Limb (tissue), 2 donors: ENCODE results near the gene ELFN2.
"Not testable (repeated sequence)": the region's sequence is repeated elsewhere in the genome, so short reads cannot be mapped to it uniquely, and the experiment has no call there.

Source experiments
- DNase-seq, 2 donors: peaks; one replicate each; pipeline ENCODE4 v3.0.0-alpha.2; 2016; ENCODE audit errors: extremely low spot score in 2 of 2

ELFN2 gene, protein sequence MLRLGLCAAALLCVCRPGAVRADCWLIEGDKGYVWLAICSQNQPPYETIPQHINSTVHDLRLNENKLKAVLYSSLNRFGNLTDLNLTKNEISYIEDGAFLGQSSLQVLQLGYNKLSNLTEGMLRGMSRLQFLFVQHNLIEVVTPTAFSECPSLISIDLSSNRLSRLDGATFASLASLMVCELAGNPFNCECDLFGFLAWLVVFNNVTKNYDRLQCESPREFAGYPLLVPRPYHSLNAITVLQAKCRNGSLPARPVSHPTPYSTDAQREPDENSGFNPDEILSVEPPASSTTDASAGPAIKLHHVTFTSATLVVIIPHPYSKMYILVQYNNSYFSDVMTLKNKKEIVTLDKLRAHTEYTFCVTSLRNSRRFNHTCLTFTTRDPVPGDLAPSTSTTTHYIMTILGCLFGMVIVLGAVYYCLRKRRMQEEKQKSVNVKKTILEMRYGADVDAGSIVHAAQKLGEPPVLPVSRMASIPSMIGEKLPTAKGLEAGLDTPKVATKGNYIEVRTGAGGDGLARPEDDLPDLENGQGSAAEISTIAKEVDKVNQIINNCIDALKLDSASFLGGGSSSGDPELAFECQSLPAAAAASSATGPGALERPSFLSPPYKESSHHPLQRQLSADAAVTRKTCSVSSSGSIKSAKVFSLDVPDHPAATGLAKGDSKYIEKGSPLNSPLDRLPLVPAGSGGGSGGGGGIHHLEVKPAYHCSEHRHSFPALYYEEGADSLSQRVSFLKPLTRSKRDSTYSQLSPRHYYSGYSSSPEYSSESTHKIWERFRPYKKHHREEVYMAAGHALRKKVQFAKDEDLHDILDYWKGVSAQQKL

DNA sequence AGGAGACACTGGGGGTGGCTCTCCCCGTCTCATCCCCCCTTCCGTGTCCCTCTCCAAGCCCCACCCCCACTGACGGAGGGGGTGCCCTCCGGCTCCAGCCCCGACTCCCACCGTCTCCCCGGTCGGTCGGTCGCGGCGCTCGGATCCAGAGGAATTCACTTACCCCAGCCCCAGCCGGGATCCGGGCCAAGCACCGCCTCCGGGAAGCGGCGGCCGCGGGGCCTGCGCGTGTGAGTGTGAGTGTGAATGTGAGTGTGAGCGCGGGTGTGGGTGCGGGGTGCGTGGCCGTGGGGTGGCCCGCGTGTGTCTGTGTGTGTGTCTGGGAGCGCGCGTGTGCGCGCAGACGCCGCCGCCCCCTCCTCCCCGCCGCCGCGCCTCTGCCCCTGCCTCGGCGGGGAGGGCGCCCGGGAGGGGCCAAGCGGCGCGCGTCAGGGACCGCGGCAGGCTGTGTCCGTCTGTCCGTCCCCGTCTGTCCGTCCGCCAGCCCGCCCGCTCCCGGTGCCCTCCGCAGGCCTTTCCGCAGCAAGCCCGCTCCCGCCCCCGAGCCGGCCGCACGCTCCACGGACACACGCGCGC, at the start of gene ELFN2:
Gene ELFN2 (minus strand): TSS at position 345 of the 576 bp plus-strand sequence. CDS start 51,945 bp downstream, outside the sequence.
- DNase-seq, result peak in 1 of 2 donors; percentile 80

DNA sequence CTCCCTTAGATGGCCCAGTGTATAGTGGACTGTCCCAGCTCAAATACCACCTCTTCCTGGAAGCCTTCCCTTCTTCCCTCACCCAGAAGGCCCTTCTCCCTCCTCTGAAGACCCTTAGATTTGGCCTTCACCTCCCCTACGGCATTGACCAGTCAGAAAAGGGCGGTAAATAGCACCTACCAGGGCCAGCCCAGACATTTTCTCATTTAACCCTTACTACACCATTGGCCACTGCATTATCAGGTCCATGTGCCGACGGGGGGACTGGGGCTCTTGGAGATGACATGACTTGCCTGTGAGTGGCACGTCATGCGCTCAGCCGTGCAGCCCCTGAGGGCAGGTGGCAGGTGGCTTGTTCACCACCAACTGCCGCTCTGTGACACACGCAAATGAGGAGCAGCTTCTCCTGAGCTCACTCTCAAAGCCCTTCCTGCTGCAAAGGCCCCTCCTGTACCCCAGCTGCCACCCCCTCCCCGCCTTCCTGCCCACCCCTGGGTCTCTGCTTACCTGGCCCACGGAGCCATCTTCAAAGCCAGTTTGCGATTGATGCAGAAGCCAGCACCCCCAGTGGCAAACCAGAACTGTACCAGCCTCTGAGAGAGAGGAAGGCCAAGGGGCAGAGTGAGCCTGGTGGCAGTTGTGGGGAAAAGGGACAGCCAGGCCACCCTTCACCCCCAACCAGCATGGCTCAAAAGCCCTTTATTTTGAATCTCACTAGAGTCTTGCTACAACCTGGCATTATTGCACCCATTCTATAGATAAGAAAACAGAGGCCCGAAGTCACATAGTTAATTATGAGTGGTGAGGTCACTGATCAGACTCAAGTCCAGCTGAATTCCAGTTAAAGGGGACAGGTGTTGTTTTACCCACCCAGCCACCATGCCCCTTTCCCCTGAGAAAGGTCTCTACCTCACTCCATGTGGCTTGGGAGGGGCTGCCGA, 49.4 kb upstream of the ELFN2 start:
- no peak for DNase-seq

DNA sequence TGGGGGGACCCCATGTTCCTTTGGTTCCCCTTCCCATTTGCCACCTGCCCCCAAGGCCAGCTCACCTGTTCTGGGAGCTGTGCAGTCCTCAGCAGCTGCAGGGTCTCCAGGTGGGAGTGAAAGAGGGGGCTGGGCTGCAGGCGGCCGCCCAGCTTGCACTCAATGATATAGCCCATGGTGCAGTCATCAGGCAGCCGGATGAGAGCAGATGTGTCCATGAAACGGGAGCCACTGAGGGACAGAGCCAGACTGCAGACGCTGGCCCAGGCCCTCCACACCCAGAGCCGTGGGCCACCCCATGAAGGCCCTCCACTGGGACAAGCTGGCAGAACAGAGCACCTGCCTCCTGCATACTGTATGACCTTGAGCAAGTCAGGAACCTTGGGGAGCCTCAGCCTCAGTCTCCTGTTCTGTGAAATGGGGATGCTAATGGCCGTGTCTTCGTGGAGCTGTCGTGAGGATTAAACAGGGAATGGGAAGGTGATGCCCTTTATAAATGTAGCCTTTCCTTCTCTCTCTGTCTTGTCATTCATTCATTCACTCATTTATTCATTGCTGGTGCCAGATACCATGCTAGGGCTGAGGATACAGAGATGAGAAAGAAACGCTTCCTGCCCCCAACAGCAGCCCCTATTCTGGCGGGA, 47.3 kb upstream of the ELFN2 start:
- DNase-seq, result no peak

DNA sequence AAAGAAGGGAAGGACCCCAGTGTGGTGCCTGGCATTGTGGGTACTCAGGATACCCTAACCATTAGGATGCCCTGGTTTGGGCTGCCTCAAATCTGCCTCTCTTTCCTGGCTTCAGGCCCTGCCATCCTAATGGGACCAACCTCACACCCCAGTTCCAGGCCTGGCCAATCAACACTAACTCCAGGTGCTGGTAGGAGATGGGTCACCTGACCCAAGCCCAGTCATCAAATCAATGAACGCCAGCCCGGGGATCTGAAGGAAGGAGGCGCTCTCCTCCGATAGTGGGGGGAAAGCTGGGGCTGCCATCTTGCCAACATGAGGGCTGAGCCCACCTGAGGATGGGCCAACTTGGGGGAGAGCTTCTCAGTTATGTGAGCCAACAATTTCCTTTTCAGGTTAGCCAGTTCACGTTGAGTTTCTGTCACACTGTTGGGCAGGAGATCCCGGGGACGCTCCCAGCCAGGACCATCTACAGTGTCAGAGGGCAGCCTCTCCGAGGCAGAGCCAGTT, 46.2 kb upstream of the ELFN2 start:
- DNase-seq, result no peak

DNA sequence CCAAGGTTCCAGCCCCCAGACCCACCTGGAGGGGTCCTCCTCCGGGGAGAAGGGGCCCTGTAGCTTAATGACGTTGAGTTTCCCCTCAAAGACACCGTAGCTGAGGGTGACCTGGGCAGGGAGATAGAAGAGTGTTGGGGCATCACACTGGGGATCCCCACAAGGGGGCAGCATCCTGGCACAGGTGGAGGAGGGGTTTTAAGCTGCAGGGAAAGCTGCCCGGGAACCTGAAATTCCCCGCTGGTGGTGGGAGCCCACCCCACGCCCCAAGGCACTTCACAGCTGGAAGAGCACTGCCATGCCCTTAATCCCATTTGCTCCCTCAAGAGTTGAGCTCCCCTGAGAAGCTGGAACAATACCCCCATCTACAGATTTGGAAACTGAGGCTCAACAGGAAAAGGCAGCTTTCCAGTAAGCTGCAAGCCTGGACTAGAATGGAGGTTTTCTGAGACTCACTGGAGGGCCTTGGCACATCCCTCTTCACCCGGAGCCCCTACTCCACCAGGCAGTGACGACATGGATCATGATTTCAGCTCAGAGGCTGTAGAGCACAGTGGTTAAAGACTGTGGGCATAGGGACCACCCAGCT, 45.2 kb upstream of the ELFN2 start:
- DNase-seq, result no peak

DNA sequence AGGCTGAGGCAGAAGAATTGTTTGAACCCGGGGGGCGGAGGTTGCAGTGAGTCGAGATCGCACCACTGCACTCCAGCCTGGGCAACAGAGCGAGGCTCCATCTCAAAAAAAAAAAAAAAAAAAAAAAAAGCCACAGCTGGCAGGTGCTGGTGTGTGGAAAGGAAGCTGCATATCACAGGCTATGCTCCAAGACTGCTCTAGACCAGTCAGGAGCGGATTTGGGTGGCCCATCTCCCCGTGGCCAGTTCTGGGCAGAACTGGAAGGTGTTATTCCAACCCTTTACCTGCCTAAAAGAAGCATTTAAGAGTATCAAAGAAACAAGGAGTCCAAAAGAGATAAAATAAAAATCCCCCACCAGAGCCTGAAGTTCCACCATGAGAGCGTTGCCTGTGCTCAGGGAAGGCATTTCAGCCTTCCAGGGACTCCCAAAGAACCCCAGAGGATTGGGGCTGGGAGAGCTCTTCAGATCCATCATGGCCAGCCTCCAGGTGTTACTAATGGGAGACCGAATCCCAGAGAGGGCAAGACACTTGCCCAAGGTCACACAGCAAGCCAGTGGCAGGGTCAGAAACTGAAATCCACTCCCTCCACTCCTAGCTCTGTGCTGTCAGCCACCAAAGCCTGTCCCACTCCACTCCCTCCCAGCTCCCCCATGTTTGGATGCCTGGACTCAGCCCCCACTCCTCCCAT, 44.6 kb upstream of the ELFN2 start:
- no peak for DNase-seq

DNA sequence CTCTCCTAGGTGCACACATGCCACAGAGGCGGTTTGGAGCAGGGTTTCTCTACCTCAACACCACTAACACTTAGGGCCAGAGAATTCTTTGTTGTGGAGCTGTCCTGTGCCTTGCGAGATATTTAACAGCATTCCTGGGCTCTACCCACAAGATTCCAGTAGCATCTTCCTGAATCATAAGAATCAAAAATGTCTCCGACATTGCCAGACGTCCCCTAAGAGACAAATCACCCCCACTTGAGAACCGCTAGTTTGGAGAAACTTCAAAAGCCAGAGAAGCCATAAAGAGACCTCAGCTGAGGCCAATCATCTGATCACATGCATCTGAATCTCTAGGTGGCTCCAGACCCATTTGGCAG, 42.8 kb upstream of the ELFN2 start:
- DNase-seq, result no peak

DNA sequence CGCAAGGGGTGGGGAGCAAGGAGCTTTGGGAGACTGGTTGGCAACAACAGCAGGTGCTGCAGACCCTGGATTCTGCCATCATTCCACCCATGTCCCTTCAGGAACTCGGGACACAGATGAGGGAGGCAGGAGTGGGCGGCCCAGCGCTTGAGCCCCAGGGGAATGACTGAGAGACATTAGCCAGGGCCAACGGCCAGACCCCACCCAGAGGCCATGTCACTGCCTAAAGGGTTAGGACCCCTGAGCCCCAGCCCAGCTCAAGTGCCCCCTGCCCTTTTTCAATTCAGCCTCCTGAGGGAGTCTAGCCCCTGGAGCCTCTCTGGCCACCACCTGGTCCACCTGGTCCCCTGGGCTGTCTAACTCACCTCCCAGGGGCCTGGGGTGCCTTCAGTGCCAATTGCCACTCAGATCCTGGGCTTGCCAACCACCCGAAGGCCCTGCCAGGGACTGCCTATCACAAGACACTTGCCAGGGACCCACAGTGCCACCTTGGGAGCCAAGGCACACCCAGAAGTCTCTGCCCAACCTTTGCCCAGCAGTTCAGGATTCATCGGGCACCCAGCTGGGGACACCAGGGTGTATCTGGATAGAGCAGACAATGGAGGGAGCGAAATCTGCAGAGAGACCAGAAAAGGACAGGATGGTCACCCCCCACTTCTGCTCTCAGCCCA, 42.3 kb upstream of the ELFN2 start:
- DNase-seq, result no peak

DNA sequence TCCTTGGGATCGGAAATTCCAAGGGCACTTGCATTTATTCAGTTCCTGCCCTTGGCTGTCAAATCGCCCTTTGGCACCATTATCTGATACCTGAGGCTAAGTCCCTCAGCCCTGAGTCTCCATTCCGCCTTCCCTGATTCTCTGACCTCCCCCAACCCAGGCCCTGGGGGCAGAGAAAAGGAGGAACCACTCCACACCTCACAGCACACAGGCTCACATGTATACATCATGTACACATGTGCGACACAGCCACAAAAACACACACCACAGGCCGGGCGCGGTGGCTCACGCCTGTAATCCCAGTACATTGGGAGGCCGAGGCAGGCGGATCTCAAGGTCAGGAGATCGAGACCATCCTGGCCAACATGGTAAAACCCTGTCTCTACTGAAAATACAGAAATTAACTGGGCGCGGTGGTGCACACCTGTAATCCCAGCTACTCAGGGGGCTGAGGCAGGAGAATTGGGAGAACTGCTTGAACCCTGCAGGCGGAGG, 41.0 kb upstream of the ELFN2 start:
- DNase-seq, result not testable (repeated sequence)

DNA sequence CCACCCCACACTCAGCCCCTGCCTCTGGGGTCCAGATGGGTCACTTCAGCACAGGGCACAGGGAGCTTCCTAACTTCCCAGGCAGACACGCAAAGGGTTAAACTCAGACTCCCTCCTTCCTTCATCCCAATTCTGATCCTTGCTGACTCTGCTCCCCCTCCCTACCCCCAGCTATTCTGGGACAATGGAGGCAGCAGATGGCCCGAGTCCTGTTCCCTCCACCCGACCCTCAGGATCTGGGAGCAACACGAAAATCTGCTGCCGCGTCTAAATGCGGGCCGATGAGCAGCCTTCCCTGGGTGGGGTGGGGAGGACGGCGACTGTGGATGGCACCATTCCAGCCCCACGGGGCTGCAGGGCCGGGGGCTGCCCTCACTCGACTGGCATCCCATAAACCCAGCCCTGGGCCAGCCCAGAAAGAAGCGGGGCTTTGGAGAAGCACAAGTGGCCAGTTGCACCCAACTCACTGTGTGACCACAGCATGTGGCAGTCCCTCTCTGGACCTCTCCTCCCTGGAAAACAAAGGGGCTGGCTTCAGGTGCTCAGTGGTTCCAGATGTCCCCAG, 40.2 kb upstream of the ELFN2 start:
- peak in 1 of 2 donors; percentile 28 for DNase-seq

DNA sequence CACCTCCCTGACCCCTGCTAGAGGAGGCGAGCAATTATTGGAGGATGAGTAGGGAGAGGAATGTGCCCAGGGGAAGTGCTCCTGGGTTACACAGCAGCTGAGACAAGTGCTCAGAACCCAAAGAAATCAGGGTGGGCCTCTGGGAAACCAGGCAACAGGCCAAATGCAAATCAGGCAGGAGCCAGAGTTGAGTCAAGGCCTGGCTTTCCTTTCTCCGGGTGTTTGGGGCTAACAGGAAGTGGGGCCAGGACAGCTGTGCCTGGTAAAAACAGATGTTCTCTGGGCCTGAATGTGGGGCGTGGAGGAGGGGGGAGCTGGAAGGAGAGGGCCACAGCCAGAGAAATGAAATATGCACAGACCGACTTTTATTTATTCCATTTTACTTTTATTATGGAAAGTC, 36.9 kb upstream of the ELFN2 start:
- peak in 1 of 2 donors; percentile 32 for DNase-seq

DNA sequence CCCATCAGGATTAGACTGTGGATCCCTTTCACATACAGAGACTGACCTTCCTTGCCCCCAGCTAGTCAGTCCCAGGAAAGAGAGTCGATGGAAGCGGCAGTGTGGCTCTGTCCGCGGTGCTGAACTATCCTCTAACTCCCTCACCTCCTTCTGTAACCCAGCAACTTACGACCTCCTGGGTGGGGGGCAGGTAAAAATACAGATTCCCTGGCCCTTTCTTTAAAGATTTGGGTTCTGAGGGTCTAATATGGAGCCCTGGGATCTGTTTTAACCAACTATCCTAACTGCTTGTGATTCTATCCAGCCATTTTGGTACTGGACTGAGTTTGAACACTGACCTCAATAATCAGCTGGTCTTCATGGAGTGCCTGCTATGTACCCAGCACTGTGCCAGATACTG, 35.7 kb upstream of the ELFN2 start:
- peak; percentile 58 to 69 for DNase-seq

DNA sequence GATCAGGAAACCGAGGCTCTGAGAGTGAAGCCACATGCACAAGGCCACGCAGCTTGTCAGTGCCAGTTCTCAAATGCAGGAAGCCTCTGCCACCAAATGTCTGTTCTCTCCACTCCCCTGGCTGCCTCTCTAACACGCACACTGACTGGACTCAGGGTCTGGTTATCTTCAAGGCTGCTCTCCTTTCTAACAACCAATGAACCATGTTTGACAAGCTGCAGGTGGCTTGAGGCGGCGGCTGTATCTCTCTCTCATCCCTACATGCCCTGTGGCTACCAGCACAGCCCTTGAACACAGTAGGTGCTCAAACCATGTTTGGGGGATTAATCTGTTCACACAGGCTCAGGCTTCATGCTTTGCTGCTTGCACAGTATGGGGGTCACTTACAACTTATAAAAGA, 35.2 kb upstream of the ELFN2 start:
- no peak for DNase-seq

DNA sequence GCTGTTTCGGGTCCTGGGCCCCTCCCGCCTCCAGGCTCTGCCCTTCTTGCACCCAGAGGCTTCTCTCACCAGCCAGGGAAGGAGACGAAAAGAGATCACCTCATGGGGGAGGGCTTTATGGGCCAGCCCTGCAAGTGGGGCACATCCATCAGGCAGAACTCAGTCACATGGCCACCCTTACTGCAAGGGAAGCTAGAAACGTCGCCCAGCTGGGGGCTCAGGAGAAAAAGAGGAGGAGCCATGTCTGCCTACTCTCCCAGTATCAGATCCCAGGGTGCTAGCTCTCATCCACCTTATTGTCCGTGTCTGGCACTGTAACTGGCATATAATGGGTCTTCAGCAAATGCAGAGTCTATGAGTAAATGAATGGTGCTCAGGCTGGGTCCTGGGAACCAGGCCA, 34.7 kb upstream of the ELFN2 start:
- DNase-seq, result no peak

DNA sequence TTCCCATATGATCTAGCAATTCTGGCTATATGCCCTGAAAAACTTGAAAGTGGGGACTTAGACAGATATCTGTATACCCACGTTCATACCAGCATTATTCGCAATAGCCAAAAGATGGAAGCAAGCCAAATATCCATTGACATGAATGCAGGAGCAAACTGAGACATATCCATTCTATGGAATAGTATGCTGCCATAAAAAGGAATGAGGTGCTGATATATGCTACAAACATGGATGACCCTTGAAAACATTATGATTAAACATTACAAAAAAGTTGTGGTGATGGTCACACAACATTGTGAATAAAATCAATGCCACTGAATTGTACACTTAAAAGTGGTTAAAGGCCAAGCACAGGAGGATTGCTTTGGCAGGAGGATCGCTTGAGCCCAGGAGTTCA, 33.4 kb upstream of the ELFN2 start:
- DNase-seq, result no peak

DNA sequence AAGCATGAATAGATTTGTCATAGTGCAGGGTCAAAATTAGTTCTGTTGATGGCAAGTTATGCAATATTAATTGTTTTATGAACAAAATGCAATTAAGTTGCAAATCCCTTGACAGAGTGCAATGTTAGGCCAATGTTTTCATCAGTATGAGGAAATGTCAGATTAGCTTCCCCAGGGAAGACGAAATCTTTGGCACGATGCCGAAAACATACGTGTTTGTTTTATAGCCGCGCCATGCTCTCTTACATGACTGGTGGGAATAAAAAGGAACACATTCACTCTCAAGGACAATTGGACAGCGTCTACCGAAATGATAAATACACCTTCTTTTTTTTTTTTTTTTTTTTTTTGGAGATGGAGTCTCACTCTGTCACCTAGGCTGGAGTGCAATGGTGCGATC, 31.9 kb upstream of the ELFN2 start:
- DNase-seq, result peak in 1 of 2 donors; percentile 28

DNA sequence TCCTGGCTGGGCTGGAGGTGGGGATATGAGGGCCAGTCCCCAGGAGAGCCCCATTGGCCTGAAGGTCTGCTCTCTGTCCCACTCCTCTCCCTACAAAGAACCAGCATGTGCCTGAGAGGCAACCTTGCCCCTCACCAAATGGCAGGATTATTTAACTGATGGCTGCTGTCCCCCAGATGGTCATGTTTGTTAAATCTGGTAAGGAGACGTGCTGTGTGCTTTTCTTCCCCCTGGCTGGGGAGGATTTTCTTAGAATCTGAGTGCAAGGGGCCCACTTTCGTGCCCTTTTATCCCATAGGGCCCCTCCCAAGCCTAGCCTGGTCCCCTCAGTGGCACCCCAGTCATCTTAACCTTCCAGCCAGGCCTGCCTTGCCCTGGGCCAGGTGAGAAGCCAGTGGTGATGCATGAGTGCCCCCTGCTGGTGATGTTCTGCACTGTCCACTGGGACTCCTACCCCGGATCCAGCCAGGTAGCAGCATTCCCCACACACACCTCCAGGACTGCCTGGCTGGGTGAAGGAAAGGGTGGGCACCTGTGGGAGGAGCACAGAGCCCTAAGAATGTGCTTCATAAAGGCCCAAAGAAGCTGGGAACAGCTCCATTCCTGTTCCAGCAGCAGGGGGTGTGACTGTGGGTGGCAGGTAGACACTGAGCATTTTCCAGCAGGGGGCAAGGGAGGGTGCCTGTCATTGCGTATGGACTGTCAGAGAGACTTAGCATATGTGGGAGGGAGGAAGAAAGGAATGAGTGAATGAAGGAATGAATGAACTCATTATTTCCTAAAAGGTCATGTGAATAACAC, 30.0 kb upstream of the ELFN2 start:
- peak; percentile 13 to 87 for DNase-seq

DNA sequence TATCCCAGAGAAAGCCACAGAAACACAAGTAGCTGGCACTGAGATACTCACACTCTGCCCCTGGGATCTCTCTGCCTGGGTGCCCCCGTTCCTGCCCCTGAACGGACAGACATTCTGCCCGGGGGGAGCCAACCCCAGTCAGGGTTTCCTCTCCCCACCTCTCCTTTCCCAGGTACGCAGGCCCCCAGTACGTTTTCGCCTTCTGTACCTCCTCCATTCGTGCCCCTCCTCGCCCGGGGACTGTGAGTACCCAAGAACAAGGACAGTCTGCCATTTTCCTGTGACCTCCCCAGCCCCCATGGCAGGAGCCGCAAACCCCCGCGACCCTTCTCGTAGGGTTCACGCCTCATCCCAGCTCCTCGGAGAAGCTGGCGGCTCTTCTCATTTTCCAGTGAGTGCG, 29.1 kb upstream of the ELFN2 start:
- DNase-seq, result peak in 1 of 2 donors; percentile 18
